Upper lobe of left lung (tissue), 4 donors: ENCODE results near the gene ST6GALNAC6.

Source experiments
- EP300 ChIP-seq, 4 donors: sonication (generic); formaldehyde crosslinking; IDR thresholded peaks; one replicate each; pipeline ENCODE4 v1.5.1; 2017; ENCODE audit warnings: antibody characterized with exemption in 4 of 4, control low read depth in 2 of 4
- TF ChIP-seq, protein P1 (sequence below), 6 experiments: fragments of 450-650 bp in 4 of 6; fragments of 200-600 bp in 2 of 6; sonication (generic) in 2 of 6; IDR thresholded peaks; one replicate each; pipeline ENCODE4 v1.5.1; 2016 to 2019; ENCODE audit warnings: antibody characterized with exemption in 6 of 6

DNA sequence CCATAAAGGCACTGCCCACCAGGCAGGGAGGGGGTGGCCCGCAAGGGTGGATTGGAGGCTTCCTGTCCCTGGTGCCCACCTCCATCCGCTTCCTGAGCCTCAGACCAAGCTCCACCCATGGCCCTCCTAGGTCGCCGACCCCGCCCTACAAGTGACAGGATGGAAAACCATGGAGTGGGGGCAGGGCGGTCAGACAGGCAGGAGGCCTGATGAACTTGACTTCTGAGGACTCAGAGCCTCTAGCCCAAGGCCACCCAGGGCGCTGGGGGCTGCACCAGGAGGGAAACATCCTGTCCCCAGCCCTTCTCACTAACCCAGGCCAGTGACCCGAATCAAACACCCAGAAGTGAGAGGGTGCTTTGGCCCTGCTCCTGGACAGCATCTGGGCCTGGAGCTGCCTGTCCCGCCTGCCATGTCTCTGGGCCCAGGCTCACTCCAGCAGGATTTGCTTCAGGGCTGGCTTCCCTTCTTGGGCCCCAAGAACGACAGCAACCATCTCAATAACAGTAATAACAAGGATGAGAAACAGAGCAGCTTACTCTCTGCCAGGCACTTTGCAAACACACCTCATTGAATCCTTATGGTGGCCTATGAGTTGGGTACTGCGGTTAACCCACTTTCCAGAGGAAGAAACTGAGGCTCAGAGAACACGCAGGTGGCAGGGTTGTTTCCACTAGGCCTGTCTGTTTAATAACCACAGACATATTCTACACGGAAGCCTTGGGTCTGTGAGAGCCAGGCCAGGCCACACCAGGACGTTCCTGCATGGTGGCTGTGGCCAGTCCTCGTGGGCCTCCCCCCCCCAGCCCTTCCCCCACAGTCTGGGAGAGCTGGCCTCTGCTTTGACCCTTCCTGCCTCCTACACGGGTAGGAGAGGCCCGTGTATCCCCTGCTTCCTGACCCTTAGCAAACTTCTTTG lies 4.4 kb upstream of the ST6GALNAC6 start:
- TF ChIP-seq, protein P1, sequence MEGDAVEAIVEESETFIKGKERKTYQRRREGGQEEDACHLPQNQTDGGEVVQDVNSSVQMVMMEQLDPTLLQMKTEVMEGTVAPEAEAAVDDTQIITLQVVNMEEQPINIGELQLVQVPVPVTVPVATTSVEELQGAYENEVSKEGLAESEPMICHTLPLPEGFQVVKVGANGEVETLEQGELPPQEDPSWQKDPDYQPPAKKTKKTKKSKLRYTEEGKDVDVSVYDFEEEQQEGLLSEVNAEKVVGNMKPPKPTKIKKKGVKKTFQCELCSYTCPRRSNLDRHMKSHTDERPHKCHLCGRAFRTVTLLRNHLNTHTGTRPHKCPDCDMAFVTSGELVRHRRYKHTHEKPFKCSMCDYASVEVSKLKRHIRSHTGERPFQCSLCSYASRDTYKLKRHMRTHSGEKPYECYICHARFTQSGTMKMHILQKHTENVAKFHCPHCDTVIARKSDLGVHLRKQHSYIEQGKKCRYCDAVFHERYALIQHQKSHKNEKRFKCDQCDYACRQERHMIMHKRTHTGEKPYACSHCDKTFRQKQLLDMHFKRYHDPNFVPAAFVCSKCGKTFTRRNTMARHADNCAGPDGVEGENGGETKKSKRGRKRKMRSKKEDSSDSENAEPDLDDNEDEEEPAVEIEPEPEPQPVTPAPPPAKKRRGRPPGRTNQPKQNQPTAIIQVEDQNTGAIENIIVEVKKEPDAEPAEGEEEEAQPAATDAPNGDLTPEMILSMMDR (IDR thresholded peaks at IDR 0.05) = no peak
- TF ChIP-seq EP300 (IDR thresholded peaks at IDR 0.05) = peak in 2 of 4 donors; percentile 44 to 64
